NOMO-1 (cell line): Measurements from ENCODE around the gene CD80.
"Not testable (repeated sequence)": the region's sequence is repeated elsewhere in the genome, so short reads cannot be mapped to it uniquely, and the experiment has no call there.

Experiments
- DNase-seq, 2 experiments: peaks; one replicate each; lab custom pipeline; 2025; ENCODE audit not compliant: unreplicated experiment in 2 of 2; lab: John Stamatoyannopoulos, UW

CD80 gene, protein sequence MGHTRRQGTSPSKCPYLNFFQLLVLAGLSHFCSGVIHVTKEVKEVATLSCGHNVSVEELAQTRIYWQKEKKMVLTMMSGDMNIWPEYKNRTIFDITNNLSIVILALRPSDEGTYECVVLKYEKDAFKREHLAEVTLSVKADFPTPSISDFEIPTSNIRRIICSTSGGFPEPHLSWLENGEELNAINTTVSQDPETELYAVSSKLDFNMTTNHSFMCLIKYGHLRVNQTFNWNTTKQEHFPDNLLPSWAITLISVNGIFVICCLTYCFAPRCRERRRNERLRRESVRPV

DNA sequence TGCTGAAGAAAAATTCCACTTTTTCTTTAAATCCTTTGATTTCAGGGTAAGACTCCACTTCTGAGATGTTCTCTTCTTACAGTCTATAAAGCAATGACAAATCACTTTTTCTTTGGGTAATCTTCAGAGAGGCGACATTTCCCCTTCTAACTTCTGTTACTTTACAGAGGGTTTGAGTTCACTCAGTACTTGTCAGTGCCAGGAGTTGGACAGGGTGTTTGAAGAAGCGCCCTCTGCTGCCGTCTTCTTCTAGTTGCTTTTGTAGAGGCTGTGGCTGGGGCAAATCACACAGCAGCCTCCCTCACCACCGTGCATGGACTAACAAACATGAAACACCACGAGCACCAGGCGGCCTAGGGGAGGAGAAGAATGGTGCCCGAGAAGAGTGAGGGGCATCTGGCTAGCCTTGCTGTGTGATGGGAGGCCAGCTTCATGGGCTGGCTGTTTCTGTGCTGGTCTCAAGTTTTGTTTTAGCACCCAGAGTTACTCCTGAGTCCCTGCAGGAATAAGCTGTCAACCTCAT lies at the start of gene CD80:
Gene CD80 (minus strand): TSS at position 174 of the 523 bp plus-strand sequence. CDS start 1,886 bp downstream, outside the sequence.
- peak; percentile 70 to 87 for DNase-seq

GRCh38 chr3:119608405-119609000 lies 49.1 kb upstream of the CD80 start:
- DNase-seq = no peak

DNA sequence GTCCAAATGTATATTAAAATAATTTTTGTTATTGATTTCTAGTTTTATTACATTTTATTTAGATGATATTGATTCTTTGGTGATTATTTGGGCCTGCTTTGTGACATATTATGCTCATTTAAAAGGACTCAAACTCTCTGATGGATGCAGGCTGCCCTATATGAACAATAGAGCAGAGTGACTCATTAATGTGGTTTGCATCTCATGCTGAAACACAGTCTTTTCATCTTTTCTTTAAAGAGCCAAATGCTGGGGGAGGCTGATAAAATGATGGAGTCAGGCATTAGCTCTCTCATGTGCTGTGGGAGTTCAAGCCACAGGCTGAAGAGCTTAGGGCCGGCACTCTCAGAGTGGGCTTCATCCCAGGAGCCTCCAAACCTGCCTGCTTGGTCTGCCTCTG lies 45.5 kb upstream of the CD80 start:
- no peak for DNase-seq

GRCh38 chr3:119602676-119603075 lies 43.3 kb upstream of the CD80 start:
- DNase-seq = no peak

DNA sequence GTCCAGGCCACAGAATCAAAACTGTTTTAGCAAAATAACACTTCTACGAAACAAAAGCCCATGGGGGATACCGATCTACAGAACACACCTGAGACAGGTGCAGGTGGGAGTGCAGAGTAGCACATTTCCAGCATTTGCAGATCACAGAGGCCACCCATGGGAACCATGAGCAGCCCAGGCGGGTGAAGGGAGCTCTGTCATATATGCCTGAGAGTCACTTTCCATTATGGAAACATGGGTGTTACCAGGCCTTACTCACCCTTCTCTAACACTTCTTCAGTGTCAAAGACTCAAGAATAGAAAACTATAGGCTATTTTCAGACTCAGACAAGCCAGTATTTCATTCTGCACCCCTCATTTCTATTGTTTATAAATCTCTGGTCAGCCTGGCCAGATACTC lies 41.7 kb upstream of the CD80 start:
- DNase-seq = no peak

- no peak for DNase-seq
Measured at GRCh38 chr3:119600732-119601131, 41.3 kb upstream of the CD80 start.

- DNase-seq = no peak
Measured at GRCh38 chr3:119599558-119600174, 40.3 kb upstream of the CD80 start.

DNA sequence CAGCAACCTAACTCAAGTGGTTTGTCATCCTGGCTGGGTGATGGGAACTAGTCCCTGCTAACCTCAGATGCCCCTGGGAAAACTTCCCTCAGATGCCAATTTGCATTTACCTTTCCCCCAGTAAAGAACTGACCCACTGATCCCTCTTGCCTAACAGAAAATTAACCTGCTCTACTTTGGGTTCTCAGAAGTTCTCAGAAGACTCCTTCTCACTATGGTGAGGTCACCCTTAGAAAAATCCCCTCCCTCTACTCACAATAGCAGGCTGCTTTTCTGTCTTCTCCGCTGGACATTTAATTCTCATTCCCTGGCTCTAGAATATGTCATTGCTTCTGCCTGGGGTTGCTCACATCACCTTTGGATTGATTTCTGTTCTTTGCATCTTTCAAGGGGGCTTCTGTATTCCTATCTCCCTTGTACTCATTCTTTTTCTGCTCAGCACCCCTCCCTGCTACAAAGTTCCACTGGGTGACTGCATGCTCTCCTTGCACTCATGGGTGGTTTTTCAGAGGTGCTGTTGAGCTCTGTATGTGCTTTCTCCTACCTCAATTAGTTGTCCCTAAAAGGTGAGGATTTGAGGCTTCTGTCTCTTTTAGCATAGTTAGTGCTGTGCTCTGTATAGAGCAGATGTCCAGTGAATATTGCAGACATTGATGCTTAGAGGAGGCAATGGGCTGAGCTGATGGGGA lies 39.1 kb upstream of the CD80 start:
- DNase-seq = no peak

DNA sequence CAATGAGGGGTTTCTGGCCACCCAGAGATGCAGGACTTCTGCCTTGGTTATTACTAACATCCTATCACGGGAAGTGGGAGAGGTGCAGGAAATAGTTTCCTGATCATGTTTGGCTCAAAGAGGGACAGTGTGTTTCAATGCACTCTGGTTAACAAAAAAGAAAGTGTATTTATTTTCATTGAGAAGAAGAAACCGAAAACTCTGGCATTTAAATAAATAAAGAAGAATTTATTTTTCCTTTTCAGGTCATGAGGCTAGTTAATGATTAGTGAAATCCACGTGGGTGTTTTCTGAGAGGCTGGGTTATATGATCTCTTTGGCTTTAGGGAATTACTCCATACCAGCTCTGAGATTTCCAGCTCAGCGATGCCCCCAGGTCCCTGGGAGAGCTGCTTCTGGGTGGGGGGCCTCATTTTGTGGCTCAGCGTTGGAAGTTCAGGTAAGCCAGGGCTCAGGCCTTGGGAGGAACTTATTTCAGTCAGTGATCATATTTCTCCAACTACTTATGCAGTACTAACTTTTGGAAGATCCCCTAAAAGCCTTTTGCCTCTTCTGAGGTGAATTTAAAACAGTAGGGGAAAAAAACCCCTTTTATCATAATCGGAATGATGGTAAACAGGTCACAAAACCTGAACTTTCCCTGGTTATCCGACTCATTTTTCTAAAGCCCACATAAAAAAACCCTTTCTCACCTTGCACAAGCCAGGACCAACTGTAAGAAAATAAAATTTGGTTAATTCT lies 38.3 kb upstream of the CD80 start, which contains the start of gene PLA1A:
Gene PLA1A (plus strand): TSS at position 338 of the 741 bp plus-strand sequence. CDS start 29 bp downstream, at position 367.
- no peak for DNase-seq

- no peak for DNase-seq
Measured at GRCh38 chr3:119596398-119596797, 37.0 kb upstream of the CD80 start.

DNA sequence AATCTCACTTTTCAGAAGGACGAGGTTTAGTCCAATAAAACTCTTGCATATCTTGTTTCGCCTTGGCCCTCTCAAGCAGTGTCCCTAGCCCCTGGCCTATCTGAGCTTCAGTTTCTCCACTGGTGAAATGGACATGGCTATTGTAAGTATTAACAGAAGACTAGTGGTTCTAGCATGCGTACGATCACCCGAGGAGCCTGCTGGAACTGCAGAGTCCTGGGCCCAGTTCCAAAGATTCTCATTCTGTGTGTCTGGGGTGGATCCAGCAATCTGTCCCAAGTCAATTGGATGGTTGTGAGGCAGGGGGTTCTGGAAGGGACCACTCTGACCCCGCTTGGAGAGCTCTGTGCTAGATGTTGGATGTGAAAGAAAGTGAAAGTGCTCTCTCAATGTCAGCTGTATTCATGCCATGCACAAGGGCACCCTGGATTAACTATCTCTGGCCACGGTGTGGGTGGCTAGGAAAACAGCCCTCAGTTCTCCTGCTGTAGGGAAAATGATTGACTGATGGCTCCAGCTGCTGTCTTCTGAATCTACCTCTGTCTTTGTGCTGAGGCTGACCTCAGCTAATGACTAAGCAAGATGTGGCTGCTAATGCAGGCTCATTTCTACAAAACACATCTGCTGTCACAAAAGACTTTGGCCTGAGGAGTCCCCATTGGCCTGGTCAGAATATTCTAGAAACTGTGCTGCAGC lies 36.4 kb upstream of the CD80 start:
- DNase-seq = no peak

- DNase-seq = not testable (repeated sequence)
Measured at GRCh38 chr3:119594929-119595328, 35.5 kb upstream of the CD80 start.

GRCh38 chr3:119594066-119594465 lies 34.7 kb upstream of the CD80 start:
- no peak for DNase-seq

GRCh38 chr3:119592861-119593260 lies 33.4 kb upstream of the CD80 start:
- no peak for DNase-seq

- no peak for DNase-seq
Measured at GRCh38 chr3:119590706-119591105, 31.3 kb upstream of the CD80 start.

GRCh38 chr3:119589102-119589773 lies 29.8 kb upstream of the CD80 start:
- DNase-seq = no peak

GRCh38 chr3:119588112-119588511 lies 28.7 kb upstream of the CD80 start:
- DNase-seq = peak; percentile 54 to 64

- DNase-seq = no peak
Measured at GRCh38 chr3:119586733-119587172, 27.3 kb upstream of the CD80 start.

GRCh38 chr3:119585856-119586570 lies 26.6 kb upstream of the CD80 start:
- DNase-seq = no peak
